GM19025 (cell line): ENCODE measurements around the gene PDCD2L.
"Not testable (repeated sequence)": the region's sequence is repeated elsewhere in the genome, so short reads cannot be mapped to it uniquely, and the experiment has no call there.

Experiments used
- ATAC-seq: cut with Tn5 transposase; IDR thresholded peaks from one replicate; pipeline ENCODE4 v1.9.1; 2021; ENCODE audit warnings: mild to moderate bottlenecking, low read depth, moderate library complexity; ENCODE audit not compliant: unreplicated experiment

PDCD2L gene

DNA sequence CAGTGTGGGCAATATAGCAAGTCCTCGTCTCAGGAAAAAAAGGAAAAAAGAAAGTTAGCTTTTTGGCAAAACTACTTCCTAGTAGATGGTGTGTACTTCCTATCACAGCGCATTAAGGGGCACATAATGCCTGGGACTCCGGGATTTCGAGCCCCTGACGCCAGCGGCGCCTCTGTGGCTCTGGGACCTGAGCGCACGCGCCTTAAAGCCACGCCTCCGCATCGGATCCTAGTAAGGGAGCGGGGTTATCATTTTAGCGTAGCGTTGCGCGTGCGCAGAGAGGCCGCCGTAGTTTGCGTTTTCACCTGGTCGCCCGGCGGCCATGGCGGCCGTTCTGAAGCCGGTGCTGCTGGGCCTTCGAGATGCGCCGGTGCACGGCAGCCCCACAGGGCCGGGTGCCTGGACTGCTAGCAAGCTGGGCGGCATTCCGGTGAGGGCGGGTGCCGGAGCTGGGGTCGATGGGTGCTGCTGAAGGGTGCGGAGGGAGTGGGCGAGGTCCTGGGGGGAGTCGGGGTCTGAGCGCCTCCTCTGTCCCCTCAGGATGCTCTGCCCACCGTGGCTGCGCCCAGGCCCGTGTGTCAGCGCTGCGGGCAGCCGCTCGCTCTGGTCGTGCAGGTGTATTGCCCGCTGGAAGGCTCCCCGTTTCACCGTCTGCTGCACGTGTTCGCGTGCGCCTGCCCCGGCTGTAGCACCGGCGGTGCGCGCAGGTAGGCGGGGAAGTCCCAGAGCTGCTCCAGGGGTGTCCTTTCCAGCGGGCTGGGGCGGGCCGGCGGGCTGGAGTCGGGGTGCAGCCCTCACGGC lies at the start of gene PDCD2L:
Gene PDCD2L, plus strand, starts transcription at position 291 of the 801 bp plus-strand sequence. Its CDS starts 32 bp downstream, at position 323.
- peak; percentile 81 for ATAC-seq

GRCh38 chr19:34355201-34355600 lies 49.0 kb upstream of the PDCD2L start:
- no peak for ATAC-seq

DNA sequence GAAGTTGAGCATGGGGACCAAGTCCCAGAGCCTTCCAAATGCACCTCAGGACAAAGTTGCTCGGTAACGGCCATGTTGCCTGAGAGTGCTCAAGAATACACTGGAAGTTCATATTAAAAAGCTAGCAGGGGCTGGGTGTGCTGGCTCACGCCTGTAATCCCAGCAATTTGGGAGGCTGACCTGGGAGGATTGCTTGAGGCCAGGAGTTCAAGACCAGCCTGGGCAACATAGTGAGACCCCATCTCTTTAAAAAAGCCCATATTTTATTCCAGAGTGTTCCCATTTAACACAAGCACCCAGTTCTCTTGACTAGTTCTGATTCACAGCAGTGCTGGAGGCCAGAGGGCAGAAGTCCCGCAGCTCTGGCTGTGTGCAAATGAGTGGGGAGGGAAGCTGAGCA lies 47.3 kb upstream of the PDCD2L start:
- ATAC-seq = no peak

GRCh38 chr19:34357431-34357830 lies 46.8 kb upstream of the PDCD2L start:
- no peak for ATAC-seq

GRCh38 chr19:34359140-34359953 lies 44.9 kb upstream of the PDCD2L start:
- peak; percentile 93 for ATAC-seq

- ATAC-seq = no peak
Observed at GRCh38 chr19:34359954-34360315, 44.3 kb upstream of the PDCD2L start.

- no peak for ATAC-seq
Observed at GRCh38 chr19:34360354-34360909, 43.8 kb upstream of the PDCD2L start.

- no peak for ATAC-seq
Observed at GRCh38 chr19:34362679-34363069, 41.5 kb upstream of the PDCD2L start.

DNA sequence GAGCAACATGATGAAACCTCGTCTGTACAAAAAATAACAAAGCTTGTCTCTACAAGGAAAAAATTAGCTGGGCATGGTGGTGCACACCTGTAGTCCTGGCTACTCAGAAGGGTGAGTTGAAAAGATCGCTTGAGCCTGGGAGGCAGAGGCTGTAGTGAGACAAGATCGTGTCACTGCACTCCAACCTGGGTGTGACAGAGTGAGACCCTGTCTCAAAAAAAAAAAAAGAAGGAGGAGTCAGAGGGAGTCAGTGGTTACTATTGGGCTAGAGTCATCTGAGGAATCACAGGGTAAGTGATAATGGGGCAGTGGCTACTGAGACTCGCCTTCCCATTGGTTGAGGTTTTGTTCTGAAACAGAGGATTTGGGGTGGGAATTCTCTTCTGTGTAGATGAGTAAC lies 41.1 kb upstream of the PDCD2L start:
- no peak for ATAC-seq

- no peak for ATAC-seq
Observed at GRCh38 chr19:34363930-34364329, 40.3 kb upstream of the PDCD2L start.

DNA sequence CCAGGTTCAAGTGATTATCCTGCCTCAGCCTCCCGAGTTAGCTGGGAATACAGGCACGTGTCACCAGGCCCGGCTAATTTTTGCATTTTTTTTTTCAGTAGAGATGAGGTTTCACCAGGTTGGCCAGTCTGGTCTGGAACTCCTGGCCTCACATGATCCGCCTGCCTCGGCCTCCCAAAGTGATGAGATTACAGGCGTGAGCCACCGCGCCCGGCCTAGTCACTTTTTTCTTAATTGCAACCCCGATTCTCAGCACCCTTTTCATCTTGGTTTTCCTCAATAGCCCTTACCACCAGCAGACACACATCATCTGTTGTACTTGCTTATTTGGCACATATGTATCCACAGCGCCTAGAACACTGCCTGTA lies 39.8 kb upstream of the PDCD2L start:
- no peak for ATAC-seq

DNA sequence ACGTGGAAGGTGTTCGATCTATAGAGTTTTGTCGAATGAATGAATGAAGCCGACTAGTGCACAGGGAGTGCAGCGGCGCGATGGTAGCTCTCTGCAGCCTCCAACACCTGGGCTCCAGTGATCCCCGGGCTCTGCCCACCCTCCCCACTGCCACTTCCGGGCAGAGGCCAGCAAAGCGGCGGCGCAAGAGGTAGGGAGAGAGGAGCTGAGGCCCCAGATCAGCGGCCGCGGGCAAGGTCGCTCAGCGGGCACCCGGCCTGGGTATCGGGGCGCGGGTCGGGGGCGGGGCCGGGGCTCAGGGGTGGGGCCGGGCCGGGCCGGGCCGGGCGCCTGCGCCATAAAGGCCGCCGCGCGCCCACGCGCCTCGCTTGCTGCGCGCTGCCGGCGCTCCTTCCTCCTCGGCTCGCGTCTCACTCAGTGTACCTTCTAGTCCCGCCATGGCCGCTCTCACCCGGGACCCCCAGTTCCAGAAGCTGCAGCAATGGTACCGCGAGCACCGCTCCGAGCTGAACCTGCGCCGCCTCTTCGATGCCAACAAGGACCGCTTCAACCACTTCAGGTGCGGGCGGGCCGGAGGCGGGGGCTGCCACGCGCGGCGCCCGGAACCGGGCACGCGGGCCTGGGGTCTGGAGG lies 39.3 kb upstream of the PDCD2L start, which contains the start of gene GPI:
Gene GPI, plus strand, starts transcription at position 367 of the 633 bp plus-strand sequence. Its CDS starts 71 bp downstream, at position 438.
- peak; percentile 74 for ATAC-seq

DNA sequence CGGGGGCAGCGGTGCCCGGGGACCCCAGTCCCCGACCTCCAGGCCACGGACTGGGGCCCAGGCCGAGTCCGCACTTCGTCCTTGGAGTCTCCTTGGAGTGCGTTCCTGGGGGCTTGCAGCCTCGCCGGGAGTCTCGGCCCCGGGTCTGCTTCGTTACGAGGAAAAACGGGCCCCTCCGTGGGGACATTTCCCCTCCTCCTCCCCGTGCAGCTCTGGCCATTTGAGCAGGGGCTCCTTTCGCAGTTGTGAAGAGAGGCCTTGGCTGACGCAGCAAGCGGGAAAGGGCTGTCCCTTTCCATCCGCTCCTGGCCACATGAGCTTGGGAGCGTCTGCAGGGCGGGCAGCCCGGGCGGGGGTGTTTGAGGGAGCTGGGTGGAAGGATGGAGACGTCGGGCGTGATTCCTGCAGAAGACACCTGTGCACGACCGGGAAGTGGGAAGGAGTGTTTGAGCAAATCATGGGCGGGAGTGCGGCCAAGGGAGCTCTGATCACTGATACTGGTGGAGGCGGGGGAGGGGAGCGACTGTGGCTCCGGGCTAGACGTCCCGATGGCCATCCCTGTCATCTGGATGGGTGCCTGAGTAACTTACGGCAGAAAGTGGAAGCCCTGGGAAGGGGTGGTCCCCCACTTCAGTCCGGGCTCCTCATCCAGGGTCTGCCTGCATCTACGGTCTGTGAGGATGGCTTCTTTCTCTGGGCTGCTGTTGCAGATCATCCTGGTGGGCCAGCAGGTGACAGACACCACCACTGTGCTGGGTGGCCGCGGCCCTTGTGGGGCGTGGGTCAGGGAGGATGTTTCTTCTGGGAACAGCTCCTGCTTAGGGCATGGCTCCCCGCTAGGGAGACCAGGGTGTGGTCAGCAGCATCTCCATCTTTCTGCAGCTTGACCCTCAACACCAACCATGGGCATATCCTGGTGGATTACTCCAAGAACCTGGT lies 38.5 kb upstream of the PDCD2L start:
- no peak for ATAC-seq

- ATAC-seq = no peak
Observed at GRCh38 chr19:34366738-34367623, 37.2 kb upstream of the PDCD2L start.

DNA sequence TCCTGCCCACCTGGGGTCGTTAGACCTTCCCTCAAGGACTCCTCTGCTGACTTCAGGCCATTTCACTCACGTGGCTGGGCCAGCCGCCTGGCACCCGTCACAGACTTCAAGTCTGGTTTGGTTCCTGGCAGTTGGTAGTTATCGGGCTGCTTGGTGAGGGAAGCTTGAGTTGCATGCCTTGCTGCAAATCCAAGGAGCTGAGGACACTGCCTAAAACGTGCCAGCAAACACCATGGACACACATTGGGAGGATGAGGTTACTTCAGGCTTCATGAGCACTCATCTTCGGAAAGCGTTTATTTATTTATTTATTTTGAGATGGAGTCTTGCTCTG lies 36.6 kb upstream of the PDCD2L start:
- ATAC-seq = no peak

DNA sequence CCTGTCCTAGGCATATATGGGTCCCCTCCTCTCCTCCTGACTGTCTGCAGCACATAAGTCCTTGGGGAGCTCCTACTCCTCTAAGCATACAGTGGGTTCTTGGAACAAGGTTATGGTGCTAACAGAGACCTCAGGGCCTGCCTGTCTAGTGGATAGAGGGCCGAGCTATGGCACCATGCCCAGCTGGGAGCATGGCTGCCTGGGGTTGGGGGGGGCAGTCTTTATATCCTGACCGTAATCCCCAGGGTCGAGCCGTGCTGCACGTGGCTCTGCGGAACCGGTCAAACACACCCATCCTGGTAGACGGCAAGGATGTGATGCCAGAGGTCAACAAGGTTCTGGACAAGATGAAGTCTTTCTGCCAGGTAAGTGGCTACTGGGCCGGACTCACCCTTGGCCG lies 35.9 kb upstream of the PDCD2L start:
- no peak for ATAC-seq

GRCh38 chr19:34369166-34369565 lies 35.0 kb upstream of the PDCD2L start:
- ATAC-seq = not testable (repeated sequence)

DNA sequence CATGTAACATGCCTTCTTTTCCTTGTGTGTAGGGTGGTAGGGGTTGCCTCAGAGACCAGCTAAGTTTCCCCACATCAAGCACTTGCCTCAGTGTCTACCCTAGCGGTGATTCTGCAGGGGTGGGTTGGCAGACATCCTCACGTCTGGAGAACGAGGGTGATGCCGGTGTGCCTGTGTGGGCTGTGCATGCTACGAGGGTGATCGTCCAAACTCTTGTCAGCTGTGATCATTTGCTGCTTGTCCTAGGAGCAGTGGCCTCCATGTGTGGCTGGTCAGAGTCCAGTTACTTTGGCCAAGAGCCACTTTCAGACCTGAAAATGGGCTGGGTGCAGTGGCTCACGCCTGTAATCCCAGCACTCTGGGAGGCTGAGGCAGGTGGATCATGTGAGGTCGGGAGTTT lies 34.1 kb upstream of the PDCD2L start:
- ATAC-seq = no peak

DNA sequence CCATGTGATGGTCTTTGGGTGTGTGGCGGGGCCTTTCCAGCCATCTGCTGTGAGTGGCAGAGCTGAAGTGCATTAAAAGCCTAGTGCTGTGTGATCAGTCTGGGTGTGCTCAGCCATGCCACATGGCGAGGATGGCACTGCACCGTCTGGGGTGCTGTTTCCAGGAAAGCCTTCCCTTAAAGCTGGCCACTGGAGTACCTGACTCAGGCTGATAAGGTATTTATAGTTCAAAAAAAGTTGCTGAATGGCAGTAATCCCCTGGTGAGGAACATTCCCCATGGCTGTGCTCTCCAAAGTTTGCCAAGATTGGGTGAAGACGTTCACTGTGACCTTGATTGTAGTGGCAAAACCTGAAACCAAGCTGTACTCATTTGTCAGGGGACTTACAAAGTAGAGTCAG lies 33.2 kb upstream of the PDCD2L start:
- no peak for ATAC-seq
